T-helper 9 cell (primary cell): Measurements from ENCODE around the gene GBP6.
A peak's percentile ranks its signal among the peaks of the same experiment; 100 is the strongest.
"Not testable (repeated sequence)": the region's sequence is repeated elsewhere in the genome, so short reads cannot be mapped to it uniquely, and the experiment has no call there.

Experiments used
- DNase-seq: peaks from one replicate; pipeline ENCODE4 v3.0.0-alpha.2; 2020
- total RNA-seq, 2 donors: gene quantifications; one replicate each; lab custom pipeline; 2026; lab: John Stamatoyannopoulos, UW

The GBP6 gene
- 0.48 to 0.49 reads per million in 2 donors for total RNA-seq

GRCh38 chr1:89363638-89364536 is at the start of gene GBP6:
Gene GBP6 (plus strand): TSS chr1:89364059. CDS start chr1:89368552, 4,493 bp downstream.
- no peak for DNase-seq

- DNase-seq = no peak
These were observed 41.5 kb upstream of the GBP6 start for GRCh38 chr1:89322402-89322801.

- DNase-seq = no peak
These were observed 32.0 kb upstream of the GBP6 start for GRCh38 chr1:89331890-89332289.

GRCh38 chr1:89332461-89332860 is 31.4 kb upstream of the GBP6 start:
- no peak for DNase-seq

- DNase-seq = no peak
These were observed 28.4 kb upstream of the GBP6 start for GRCh38 chr1:89335486-89335885.

- DNase-seq = no peak
These were observed 26.0 kb upstream of the GBP6 start for GRCh38 chr1:89337903-89338302.

GRCh38 chr1:89339039-89339438 is 24.8 kb upstream of the GBP6 start:
- DNase-seq = no peak

- not testable (repeated sequence) for DNase-seq
These were observed 18.4 kb upstream of the GBP6 start for GRCh38 chr1:89345479-89345878.

GRCh38 chr1:89347296-89347695 is 16.6 kb upstream of the GBP6 start:
- DNase-seq = no peak

- DNase-seq = no peak
These were observed 13.6 kb upstream of the GBP6 start for GRCh38 chr1:89350298-89350697.

GRCh38 chr1:89351597-89352311 is 12.1 kb upstream of the GBP6 start:
- no peak for DNase-seq

- DNase-seq = no peak
These were observed 11.4 kb upstream of the GBP6 start for GRCh38 chr1:89352421-89352820.

GRCh38 chr1:89354205-89354604 is 9.7 kb upstream of the GBP6 start:
- DNase-seq = no peak

- DNase-seq = no peak
These were observed 8.8 kb upstream of the GBP6 start for GRCh38 chr1:89355056-89355455.

- no peak for DNase-seq
These were observed 7.0 kb upstream of the GBP6 start for GRCh38 chr1:89356658-89357400.

- DNase-seq = peak; percentile 72
These were observed 5.5 kb upstream of the GBP6 start for GRCh38 chr1:89358287-89358893.

GRCh38 chr1:89360716-89361115 is 3.1 kb upstream of the GBP6 start:
- no peak for DNase-seq

GRCh38 chr1:89361681-89362080 is 2.2 kb upstream of the GBP6 start:
- no peak for DNase-seq

- no peak for DNase-seq
These were observed 663 bp upstream of the GBP6 start for GRCh38 chr1:89363196-89363595.

GRCh38 chr1:89364954-89365550 is 1.2 kb downstream of the GBP6 start:
- DNase-seq = no peak

- no peak for DNase-seq
These were observed 3.4 kb downstream of the GBP6 start for GRCh38 chr1:89367221-89367620.

GRCh38 chr1:89369331-89369730 is 5.5 kb downstream of the GBP6 start:
- no peak for DNase-seq
